GM10847 (cell line): ENCODE measurements around the gene CDHR1.

Experiments used
- POLR2A ChIP-seq: IDR thresholded peaks from 2 replicates; pipeline ENCODE4 v1.6.1; 2011; ENCODE audit not compliant: insufficient read length; ENCODE audit errors: extremely low read depth

Gene CDHR1

DNA sequence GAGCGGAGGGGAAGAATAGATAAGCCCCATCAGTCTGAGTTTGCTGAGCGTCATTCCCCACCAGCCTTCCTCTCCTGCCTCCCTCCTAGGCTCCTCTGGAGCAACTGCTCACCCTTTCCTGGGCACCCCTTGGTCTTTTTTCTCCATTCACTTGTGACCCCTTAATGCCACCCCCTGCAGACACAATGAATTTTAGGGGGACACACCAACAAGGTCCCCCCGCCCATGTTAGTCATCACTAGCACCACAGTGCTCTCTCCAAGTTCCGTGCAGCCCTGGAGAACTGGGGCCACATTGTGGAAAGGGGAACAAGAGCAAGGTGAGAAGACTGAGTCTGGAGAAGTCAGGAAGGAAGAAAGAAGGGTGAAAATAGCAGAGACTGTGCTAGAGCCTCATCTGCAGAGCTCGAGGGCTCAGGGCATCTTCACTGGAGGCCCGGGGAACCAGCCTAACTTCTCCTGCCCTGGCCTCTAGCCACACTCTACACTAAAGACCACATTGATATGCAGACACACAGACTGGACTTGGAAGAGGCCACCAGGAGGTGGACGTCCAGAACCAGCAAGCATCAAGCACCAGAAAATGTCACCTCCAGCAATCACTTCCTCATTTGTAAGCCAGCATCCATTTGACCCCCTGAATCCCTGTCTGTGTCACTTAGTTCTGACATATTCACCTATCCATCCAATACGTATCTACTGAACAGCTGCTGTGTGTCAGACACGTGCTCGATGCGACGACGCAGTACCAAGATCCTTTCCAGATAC lies 68.0 kb downstream of the CDHR1 start:
- no peak for TF ChIP-seq POLR2A

- no peak for TF ChIP-seq POLR2A
Measured at GRCh38 chr10:84263716-84264115, 69.4 kb downstream of the CDHR1 start.

- no peak for TF ChIP-seq POLR2A
Measured at GRCh38 chr10:84264611-84265141, 70.3 kb downstream of the CDHR1 start.

DNA sequence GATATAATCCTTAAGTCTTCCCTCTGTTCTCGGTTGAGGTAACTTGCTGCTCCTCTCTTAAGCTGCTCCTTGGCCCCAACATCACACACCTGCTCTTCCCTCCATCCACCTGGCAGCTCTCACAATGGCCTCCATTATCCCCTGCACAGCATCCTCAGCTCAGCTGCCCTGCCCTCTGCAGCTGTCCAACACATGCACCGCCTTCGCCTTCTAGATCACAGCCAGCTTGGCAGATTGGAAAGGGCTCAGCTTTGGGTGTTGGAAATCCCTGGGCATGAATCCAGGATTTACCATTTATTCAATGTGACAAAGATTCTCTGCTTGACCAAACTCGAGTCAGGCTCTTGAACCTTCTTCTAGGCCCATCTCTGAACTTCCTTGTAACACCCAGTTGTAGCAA lies 71.1 kb downstream of the CDHR1 start:
- no peak for TF ChIP-seq POLR2A

DNA sequence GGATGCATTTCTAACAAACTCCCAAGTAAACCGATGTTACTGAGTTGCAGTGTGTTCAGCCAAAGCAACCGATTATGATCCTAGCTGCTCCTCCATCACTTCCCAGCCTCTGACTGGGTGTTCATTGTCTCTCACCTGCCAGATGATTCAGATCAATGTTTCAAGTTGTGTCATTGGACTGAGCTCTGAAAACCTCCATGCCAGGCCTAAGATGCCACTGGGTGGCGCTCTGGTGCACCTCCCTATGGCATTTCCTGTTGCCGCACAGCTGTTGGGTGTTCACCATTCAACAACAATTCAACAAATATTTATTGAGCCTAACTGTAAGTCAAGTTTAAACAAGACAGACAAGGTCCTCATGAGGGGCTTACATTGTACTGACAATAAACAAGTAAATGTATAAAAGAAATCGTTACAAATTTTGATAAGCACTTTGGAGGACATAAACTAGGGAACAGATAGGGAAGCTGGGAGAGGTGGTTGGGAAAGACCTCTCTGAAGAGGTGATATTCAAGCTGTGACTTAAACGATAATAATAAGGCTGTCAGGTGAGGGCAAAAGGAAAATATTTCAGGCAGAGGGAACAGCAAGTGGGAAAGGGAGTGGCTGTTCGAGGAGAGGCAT lies 73.3 kb downstream of the CDHR1 start:
- no peak for TF ChIP-seq POLR2A

DNA sequence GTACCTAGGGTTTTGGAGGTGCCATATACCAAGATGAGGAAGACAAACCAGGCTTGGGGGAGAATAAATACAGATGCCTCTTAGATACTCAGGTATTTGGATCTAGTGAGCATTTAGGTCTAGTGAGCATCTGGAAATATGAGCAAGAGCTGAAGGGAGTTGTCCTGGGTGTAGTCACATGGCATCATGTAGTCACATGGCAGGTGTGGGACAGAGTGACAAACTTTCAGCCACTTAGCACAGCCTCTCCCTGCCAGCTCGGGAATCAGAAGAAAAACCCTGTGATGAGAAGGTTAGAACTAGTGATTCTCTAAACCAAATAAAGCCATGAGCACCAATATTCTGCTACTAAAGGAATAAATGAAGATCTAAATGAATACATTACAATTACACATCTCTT lies 74.8 kb downstream of the CDHR1 start:
- TF ChIP-seq POLR2A, result no peak
